Motor neuron (in vitro differentiated cells): ENCODE results near the gene THBS4. TPM values are rescaled to one million over a fixed set of nuclear protein-coding genes. Genes with fewer than 3 reads are reported as not detected.

Experiments
- total RNA-seq, 8 experiments: library from RNA; unstranded; fragments of 300-600 nt; gene quantifications; 2 replicates each; pipeline versions ENCODE4 v1.2.3 to v1.2.4, GENCODE V29; 2022

The THBS4 gene
- total RNA-seq, 8 experiments from 2014 or later: 3.9 to 21.1 (median 10.3) TPM

Other genes starting within 250 kb of the THBS4 start
- gene MTX3, start 44.1 kb upstream of the THBS4 start, total RNA-seq: 10 to 100 TPM; 10.5 to 27.1 (median 13.8) TPM
- 10 to 100 TPM in 3 of 8 experiments, 1 to 10 TPM in 5; 6.5 to 16.5 (median 8.1) TPM for gene SERINC5, start 220.7 kb downstream of the THBS4 start, total RNA-seq